DOHH2 (cell line): ENCODE data around the gene RANGAP1.

ENCODE experiments used
- H3F3A ChIP-seq: fragments of 200-600 bp; sonication (generic), shearing (Covaris generic); 2 replicates; pipeline ENCODE4 v1.6.0; 2016; ENCODE audit warnings: antibody characterized with exemption, mild to moderate bottlenecking; ENCODE audit not compliant: control insufficient read depth, insufficient read depth
- H3K27ac ChIP-seq: fragments of 200-600 bp; sonication (generic); 2 replicates; pipeline ENCODE4 v1.5.1; 2014; ENCODE audit warnings: low read depth, mild to moderate bottlenecking, low read length, moderate library complexity
- H3K27me3 ChIP-seq: fragments of 200-600 bp; sonication (generic); 2 replicates; pipeline ENCODE4 v1.6.1; 2014; ENCODE audit warnings: mild to moderate bottlenecking, low read length, mixed read lengths; ENCODE audit not compliant: control insufficient read depth
- H3K36me3 ChIP-seq: fragments of 200-600 bp; sonication (generic); 2 replicates; pipeline ENCODE4 v1.6.1; 2014; ENCODE audit warnings: mild to moderate bottlenecking, low read length, moderate library complexity, mixed read lengths; ENCODE audit not compliant: control insufficient read depth
- H3K4me1 ChIP-seq: fragments of 200-600 bp; sonication (generic); 2 replicates; pipeline ENCODE4 v1.6.1; 2014; ENCODE audit warnings: mild to moderate bottlenecking, low read length, mixed read lengths; ENCODE audit not compliant: control insufficient read depth
- H3K4me2 ChIP-seq: fragments of 200-600 bp; sonication (generic); 2 replicates; pipeline ENCODE4 v1.6.0; 2014; ENCODE audit warnings: mild to moderate bottlenecking, low read length, moderate library complexity
- H3K4me3 ChIP-seq: fragments of 200-600 bp; sonication (generic); 2 replicates; pipeline ENCODE4 v1.5.1; 2014; ENCODE audit warnings: mild to moderate bottlenecking, low read length, mixed read lengths
- H3K79me2 ChIP-seq: fragments of 200-600 bp; sonication (generic); 2 replicates; pipeline ENCODE4 v1.6.1; 2014; ENCODE audit warnings: mild to moderate bottlenecking, low read length, mixed read lengths; ENCODE audit not compliant: control insufficient read depth
- H3K9me2 ChIP-seq: fragments of 200-600 bp; sonication (generic); replicated peaks from 2 replicates; pipeline ENCODE4 v1.6.1; 2014; ENCODE audit warnings: mild to moderate bottlenecking, low read length, mixed read lengths; ENCODE audit not compliant: control insufficient read depth
- H3K9me3 ChIP-seq: fragments of 200-600 bp; sonication (generic); 2 replicates; pipeline ENCODE4 v1.6.1; 2014; ENCODE audit warnings: antibody characterized with exemption, low read length, mixed read lengths; ENCODE audit not compliant: control insufficient read depth, insufficient read depth
- H4K20me1 ChIP-seq: fragments of 200-600 bp; sonication (generic); 2 replicates; pipeline ENCODE4 v1.6.0; 2014; ENCODE audit warnings: low read depth, mild to moderate bottlenecking, antibody characterized with exemption, low read length, moderate library complexity; ENCODE audit not compliant: control insufficient read depth, insufficient read depth
- CTCF ChIP-seq: fragments of 200-600 bp; sonication (generic); IDR thresholded peaks from one replicate; pipeline ENCODE4 v1.5.1; 2014; ENCODE audit warnings: antibody characterized with exemption, mild to moderate bottlenecking, low read depth, low read length; ENCODE audit not compliant: poor library complexity, severe bottlenecking
- EZH2phosphoT487 ChIP-seq: fragments of 200-600 bp; sonication (generic); IDR thresholded peaks from 2 replicates; pipeline ENCODE4 v1.6.1; 2017; ENCODE audit warnings: borderline replicate concordance, mild to moderate bottlenecking, antibody characterized with exemption, low read length, moderate library complexity, mixed read lengths

Gene RANGAP1

GRCh38 chr22:41308054-41308453, 22.1 kb upstream of the RANGAP1 start:
- Histone ChIP-seq H3K9me2 (no peaks in the 10 kb centered on the region), H3K4me3 (no peak overlapping the region), H3K27me3 (no peaks in the 10 kb centered on the region), H3K36me3 (peaks cover 27% of the 10 kb centered on the region), H3K4me2 (no peak overlapping the region), H3K4me1 (peaks cover 4% of the 10 kb centered on the region), H3K9me3 (no peaks in the 10 kb centered on the region), H3F3A (0 out of 2 replicates have a peak, but pooled peaks cover 3% of the 10 kb centered on the region), H4K20me1 (peaks cover 19% of the 10 kb centered on the region; the same call in 1 of the 2 replicates), H3K79me2 (peaks cover 88% of the 10 kb centered on the region), H3K27ac (no peak overlapping the region)
- TF ChIP-seq EZH2phosphoT487 (no peak), CTCF (no peak)

GRCh38 chr22:41305646-41306045, 19.7 kb upstream of the RANGAP1 start:
- H3K9me2 ChIP-seq, result no peaks in the 10 kb centered on the region
- H3K4me3 ChIP-seq, result no peak overlapping the region
- H4K20me1 ChIP-seq, result peaks cover 20% of the 10 kb centered on the region; the same call in 1 of the 2 replicates
- H3K27ac ChIP-seq, result no peak overlapping the region
- H3K9me3 ChIP-seq, result no peaks in the 10 kb centered on the region
- peaks cover 14% of the 10 kb centered on the region for H3K4me1 ChIP-seq
- 0 out of 2 replicates have a peak, but pooled peaks cover 3% of the 10 kb centered on the region for H3F3A ChIP-seq
- H3K36me3 ChIP-seq, result peaks cover 34% of the 10 kb centered on the region
- peaks cover 94% of the 10 kb centered on the region for H3K79me2 ChIP-seq
- no peaks in the 10 kb centered on the region for H3K27me3 ChIP-seq
- TF ChIP-seq EZH2phosphoT487 (no peak), CTCF (no peak)
- no peak overlapping the region for H3K4me2 ChIP-seq

GRCh38 chr22:41302811-41303210, 16.8 kb upstream of the RANGAP1 start:
- Histone ChIP-seq H3K4me2 (peak overlapping the region; percentile 93), H3K4me1 (peaks cover 16% of the 10 kb centered on the region), H4K20me1 (peaks cover 16% of the 10 kb centered on the region; the same call in 1 of the 2 replicates), H3K9me3 (no peaks in the 10 kb centered on the region), H3K9me2 (no peaks in the 10 kb centered on the region), H3K36me3 (peaks cover 26% of the 10 kb centered on the region), H3K4me3 (peak overlapping the region; percentile 90), H3F3A (0 out of 2 replicates have a peak, but pooled peaks cover 2% of the 10 kb centered on the region), H3K27me3 (no peaks in the 10 kb centered on the region), H3K27ac (0 out of 2 replicates have a peak overlapping the region, but pooled peaks have one; percentile 23), H3K79me2 (peaks cover 71% of the 10 kb centered on the region)
- TF ChIP-seq CTCF (no peak), EZH2phosphoT487 (no peak)
